Measurements from ENCODE around the gene IRF4.

- TF ChIP-seq YY1 (IDR thresholded peaks at IDR 0.05; ENCODE audit: low read depth) (no peak), CTCF (IDR thresholded peaks at IDR 0.05) (no peak), POLR2AphosphoS5 (IDR thresholded peaks at IDR 0.05; ENCODE audit: low read depth, low read length) (no peak), REST (IDR thresholded peaks at IDR 0.05; ENCODE audit: low read depth, low read length) (no peak), EP300 (IDR thresholded peaks at IDR 0.05; ENCODE audit: borderline replicate concordance in 1 of 2, low read depth in 1 of 2, low read length in 1 of 2) (no peak), MAX (IDR thresholded peaks at IDR 0.05; ENCODE audit: low read depth) (no peak)
These were observed 63.5 kb downstream of the IRF4 start for GRCh38 chr6:455006-455585.

Measured in SK-N-SH (cell line).